ENCODE data around the gene HTR2A. TPM values are rescaled to one million over a fixed set of nuclear protein-coding genes. Genes with fewer than 3 reads are reported as not detected.

HTR2A gene
- total RNA-seq (2022; extraction: Qiagen RNA extraction; ENCODE audit: low read depth), result not detected in 5 replicates

GRCh38 chr13:46896341-46897137 lies at the start of gene HTR2A:
HTR2A (minus strand) TSS chr13:46897053; CDS start chr13:46895906, 1,147 bp downstream.

GRCh38 chr13:46796515-46797474 lies 100.1 kb downstream of the HTR2A start, which contains the start of gene ESD:
ESD (minus strand) TSS chr13:46797161; CDS start chr13:46791413, 5,748 bp downstream.

Other genes with a start within 250 kb of the HTR2A start
- 81.0 to 94.0 TPM (median 87.6 TPM) in 5 replicates for gene ESD, start 99.9 kb downstream of the HTR2A start, total RNA-seq (2022; extraction: Qiagen RNA extraction; ENCODE audit: low read depth)